SK-N-SH (cell line): Measurements from ENCODE around the gene SIN3A. TPM values are rescaled to one million over a fixed set of nuclear protein-coding genes. Genes with fewer than 3 reads are reported as not detected.

Experiments
- CTCF ChIA-PET: fragments of 300-600, 350-600 bp; formaldehyde crosslinking; extraction: SDS; loops from one replicate; lab custom pipeline; 2021; lab: Yijun Ruan, JAX
- POLR2A ChIA-PET: fragments of 350-600 bp; sonication (Branson Sonifier 250); formaldehyde crosslinking; extraction: SDS; loops from one replicate; lab custom pipeline; 2020; ENCODE audit warnings: antibody characterized with exemption, inconsistent platforms; lab: Yijun Ruan, JAX
- DNase-seq: peaks from one replicate; pipeline ENCODE4 v3.0.0; 2012
- H2AFZ ChIP-seq: fragments of 200-600 bp; sonication (generic); 2 replicates; pipeline ENCODE4 v1.8.1; 2016; ENCODE audit warnings: antibody characterized with exemption, mild to moderate bottlenecking, low read depth
- H3F3A ChIP-seq: fragments of 200-600 bp; sonication (generic); replicated peaks from 2 replicates; pipeline ENCODE3; 2016; ENCODE audit warnings: antibody characterized with exemption, mild to moderate bottlenecking; ENCODE audit not compliant: insufficient read depth
- H3K27ac ChIP-seq, 2 experiments: fragments of 200-500 bp in 1 of 2; fragments of 200-600 bp in 1 of 2; sonication (Bioruptor generic) in 1 of 2; sonication (generic), shearing (Covaris generic) in 1 of 2; 2 replicates each; pipeline versions ENCODE4 v1.5.1 to v1.6.1; 2014 to 2016; ENCODE audit warnings: low read depth in 2 of 2, inconsistent platforms in 1 of 2, low read length in 1 of 2, mild to moderate bottlenecking in 1 of 2, mixed read lengths in 1 of 2
- H3K27me3 ChIP-seq: fragments of 200-600 bp; sonication (generic), shearing (Covaris generic); 2 replicates; pipeline ENCODE4 v1.6.1; 2016; ENCODE audit warnings: mixed run types; ENCODE audit not compliant: insufficient read depth
- H3K36me3 ChIP-seq, 2 experiments: fragments of 200-500 bp in 1 of 2; fragments of 200-600 bp in 1 of 2; sonication (Bioruptor generic) in 1 of 2; sonication (generic) in 1 of 2; replicated peaks in 1 of 2; 2 replicates each; pipeline versions ENCODE3 to v1.5.1; 2014 to 2016; ENCODE audit warnings: low read length in 1 of 2, mild to moderate bottlenecking in 1 of 2; ENCODE audit not compliant: insufficient read depth in 2 of 2, control insufficient read depth in 1 of 2
- H3K4me1 ChIP-seq, 2 experiments: fragments of 200-500 bp in 1 of 2; fragments of 200-600 bp in 1 of 2; sonication (Bioruptor generic) in 1 of 2; sonication (generic), shearing (Covaris generic) in 1 of 2; 2 replicates each; pipeline versions ENCODE4 v1.5.1 to v1.6.1; 2014 to 2016; ENCODE audit warnings: low read depth in 1 of 2, low read length in 1 of 2, mixed run types in 1 of 2; ENCODE audit not compliant: insufficient read depth in 2 of 2, control insufficient read depth in 1 of 2
- H3K4me2 ChIP-seq: fragments of 200-600 bp; sonication (generic), shearing (Covaris generic); 2 replicates; pipeline ENCODE4 v1.6.1; 2017; ENCODE audit warnings: mixed run types
- H3K4me3 ChIP-seq, 2 experiments: fragments of 200-500 bp in 1 of 2; fragments of 200-600 bp in 1 of 2; sonication (Bioruptor generic) in 1 of 2; sonication (generic), shearing (Covaris generic) in 1 of 2; 2 replicates each; pipeline versions ENCODE4 v1.5.1 to v1.8.1; 2014 to 2016; ENCODE audit warnings: low read depth in 2 of 2, inconsistent platforms in 1 of 2, low read length in 1 of 2, mild to moderate bottlenecking in 1 of 2, mixed read lengths in 1 of 2, moderate library complexity in 1 of 2
- H3K79me2 ChIP-seq: fragments of 200-600 bp; sonication (generic); 2 replicates; pipeline ENCODE4 v1.8.1; 2017; ENCODE audit warnings: mild to moderate bottlenecking; ENCODE audit not compliant: insufficient read depth
- H3K9ac ChIP-seq: fragments of 200-600 bp; sonication (generic); 2 replicates; pipeline ENCODE4 v1.6.1; 2017; ENCODE audit warnings: mixed run types
- H3K9me2 ChIP-seq: fragments of 200-600 bp; sonication (generic); 2 replicates; pipeline ENCODE4 v1.6.1; 2017; ENCODE audit warnings: mixed run types
- H3K9me3 ChIP-seq: fragments of 200-600 bp; sonication (generic); 2 replicates; pipeline ENCODE4 v1.6.1; 2017; ENCODE audit warnings: mixed run types, mild to moderate bottlenecking, moderate library complexity
- H4K20me1 ChIP-seq: fragments of 200-600 bp; sonication (generic); 2 replicates; pipeline ENCODE4 v1.6.1; 2017; ENCODE audit warnings: mild to moderate bottlenecking, mixed run types; ENCODE audit not compliant: insufficient read depth
- ELF1 ChIP-seq: IDR thresholded peaks from 2 replicates; pipeline ENCODE4 v1.4.0; 2012
- EP300 ChIP-seq, 2 experiments: IDR thresholded peaks; 2 replicates each; pipeline versions ENCODE4 v1.4.0 to v1.6.1; 2012; ENCODE audit warnings: borderline replicate concordance in 1 of 2, low read depth in 1 of 2, low read length in 1 of 2
- FOXJ3 ChIP-seq: sonication (generic); formaldehyde crosslinking; IDR thresholded peaks from 2 replicates; pipeline ENCODE4 v1.5.1; 2020; ENCODE audit warnings: mild to moderate bottlenecking, missing genetic modification reagents
- GATA2 ChIP-seq: sonication (generic); formaldehyde crosslinking; IDR thresholded peaks from 2 replicates; pipeline ENCODE4 v1.5.0; 2020; ENCODE audit warnings: mild to moderate bottlenecking, missing genetic modification reagents
- IRF3 ChIP-seq: fragments of 150-350 bp; IDR thresholded peaks from 2 replicates; pipeline ENCODE4 v1.6.1; 2016; ENCODE audit warnings: mild to moderate bottlenecking, low read depth, low read length
- NFIC ChIP-seq: IDR thresholded peaks from 2 replicates; pipeline ENCODE4 v1.4.0; 2012; ENCODE audit warnings: borderline replicate concordance
- PBX3 ChIP-seq: IDR thresholded peaks from 2 replicates; pipeline ENCODE4; 2012
- REST ChIP-seq: IDR thresholded peaks from 2 replicates; pipeline ENCODE4 v1.6.1; 2012; ENCODE audit warnings: mild to moderate bottlenecking, low read depth, low read length, moderate library complexity
- RFX5 ChIP-seq: IDR thresholded peaks from 2 replicates; pipeline ENCODE4 v1.6.1; 2012; ENCODE audit warnings: mild to moderate bottlenecking, improper control_type of control experiment, low read length
- TAF1 ChIP-seq: IDR thresholded peaks from 2 replicates; pipeline ENCODE4 v1.6.1; 2012; ENCODE audit warnings: low read depth, mild to moderate bottlenecking, low read length, moderate library complexity, borderline replicate concordance
- TEAD4 ChIP-seq: IDR thresholded peaks from 2 replicates; pipeline ENCODE4 v1.4.0; 2012; ENCODE audit warnings: mild to moderate bottlenecking, borderline replicate concordance; ENCODE audit not compliant: insufficient read depth
- USF1 ChIP-seq: IDR thresholded peaks from 2 replicates; pipeline ENCODE4 v1.4.0; 2012; ENCODE audit warnings: low read depth, borderline replicate concordance
- WGBS: methylation state at CpG from one replicate; pipeline ENCODE4 v1.1.6; 2017; ENCODE audit warnings: low lambda C conversion rate; 5-methylcytosine and 5-hydroxymethylcytosine counted together
- polyA plus RNA-seq, 3 experiments: library from polyadenylated mRNA; depleted of rRNA; stranded (reverse); fragments of >200 nt; gene quantifications; 2 replicates each; pipeline ENCODE4 v1.2.3, GENCODE V29; 2012
- TF ChIP-seq, protein P1 (sequence below): IDR thresholded peaks from 2 replicates; pipeline ENCODE4 v1.4.0; 2012; ENCODE audit warnings: low read depth

The SIN3A gene
- polyA plus RNA-seq, 1 of the 3 experiments (the other 2 are of a cell fraction) = 32.2 TPM

GRCh38 chr15:75468913-75469598 is 17.6 kb upstream of the SIN3A start:
- no peaks in the 10 kb centered on the region; a peak in 1 of 4 replicates for H3K4me1 ChIP-seq
- no peaks in the 10 kb centered on the region for H4K20me1 ChIP-seq
- H3K4me3 ChIP-seq = no peak overlapping the region
- H3K9me2 ChIP-seq = no peaks in the 10 kb centered on the region
- H3F3A ChIP-seq = no peaks in the 10 kb centered on the region
- ChIA-PET POLR2A (no interaction called here), CTCF (interaction anchor here (0.9 to 1.2 kb wide), 3 partner anchors 13 to 178 kb away, joined by 3 to 4 read pairs (median 3); partner anchors contain the start of gene SNX33)
- 100% methylated on average over 1 of the region's 2 CpGs for WGBS
- peaks cover 42 to 54% of the 10 kb centered on the region in 2 experiments for H3K36me3 ChIP-seq
- no peaks in the 10 kb centered on the region for H3K79me2 ChIP-seq
- H3K27me3 ChIP-seq = no peaks in the 10 kb centered on the region
- H2AFZ ChIP-seq = no peak overlapping the region
- DNase-seq = no peak
- no peaks in the 10 kb centered on the region for H3K9me3 ChIP-seq
- H3K9ac ChIP-seq = no peak overlapping the region
- H3K4me2 ChIP-seq = no peak overlapping the region
- no peak for TF ChIP-seq PBX3
- TF ChIP-seq TAF1 = no peak
- TF ChIP-seq RFX5 = no peak
- TF ChIP-seq TEAD4 = no peak
- TF ChIP-seq REST = no peak
- TF ChIP-seq ELF1 = no peak
- no peak for TF ChIP-seq NFIC
- TF ChIP-seq IRF3 = no peak
- TF ChIP-seq FOXJ3 (CRISPR knock-in tag) = no peak
- no peak for TF ChIP-seq USF1
- no peak for TF ChIP-seq GATA2 (CRISPR knock-in tag)
- no peak for TF ChIP-seq EP300 (IDR thresholded peaks at IDR 0.05; ENCODE audit: borderline replicate concordance in 1 of 2, low read depth in 1 of 2, low read length in 1 of 2)
- TF ChIP-seq, protein P1, sequence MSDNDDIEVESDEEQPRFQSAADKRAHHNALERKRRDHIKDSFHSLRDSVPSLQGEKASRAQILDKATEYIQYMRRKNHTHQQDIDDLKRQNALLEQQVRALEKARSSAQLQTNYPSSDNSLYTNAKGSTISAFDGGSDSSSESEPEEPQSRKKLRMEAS = no peak
- no peak overlapping the region for H3K27ac ChIP-seq
